CD4-positive, alpha-beta T cell (primary cell): ENCODE results near the gene PKDREJ. TPM values are rescaled to one million over a fixed set of nuclear protein-coding genes. Genes with fewer than 3 reads are reported as not detected.

Experiments used
- ATAC-seq: fragments of 200-7000 bp; cut with Tn5 transposase; one replicate; pipeline ENCODE4 v1.10.0; 2022; ENCODE audit warnings: mild to moderate bottlenecking; ENCODE audit not compliant: poor library complexity
- CTCF ChIA-PET: fragments of 350-600 bp; sonication (Branson Sonifier 250); formaldehyde crosslinking; loops from one replicate; lab custom pipeline; 2021; ENCODE audit warnings: antibody characterized with exemption, inconsistent platforms; lab: Charles Lee
- POLR2A ChIA-PET: fragments of 350-600 bp; sonication (Branson Sonifier 250); formaldehyde crosslinking; loops from one replicate; lab custom pipeline; 2021; ENCODE audit warnings: antibody characterized with exemption, inconsistent platforms; lab: Charles Lee
- DNase-seq, 14 experiments: peaks; one replicate each; pipeline ENCODE4 v3.0.0-alpha.2; 2013 to 2020; ENCODE audit warnings: mixed read lengths in 2 of 14
- H3K27ac ChIP-seq, 2 donors: one replicate each; pipeline versions ENCODE4 v1.5.1 to v1.7.0; 2013; ENCODE audit warnings: low read length in 2 of 2, low read depth in 1 of 2, mild to moderate bottlenecking in 1 of 2
- H3K27me3 ChIP-seq, 2 experiments: 1 replicate in 1 of 2; 2 replicates in 1 of 2; pipeline versions ENCODE4 v1.6.1 to v1.7.0; 2013; ENCODE audit warnings: low read length in 2 of 2, control low read depth in 1 of 2, mild to moderate bottlenecking in 1 of 2, moderate library complexity in 1 of 2; ENCODE audit not compliant: insufficient read depth in 2 of 2, control insufficient read depth in 1 of 2
- H3K36me3 ChIP-seq: one replicate; pipeline ENCODE4 v1.6.1; 2013; ENCODE audit warnings: low read length, control low read depth; ENCODE audit not compliant: insufficient read depth
- H3K4me1 ChIP-seq: one replicate; pipeline ENCODE4 v1.6.1; 2013; ENCODE audit warnings: low read length, control low read depth; ENCODE audit not compliant: insufficient read depth
- H3K4me3 ChIP-seq: one replicate; pipeline ENCODE4 v1.5.1; 2013; ENCODE audit warnings: mild to moderate bottlenecking, low read length, moderate library complexity
- H3K9me3 ChIP-seq, 2 experiments: 1 replicate in 1 of 2; 2 replicates in 1 of 2; pipeline versions ENCODE4 v1.6.1 to v1.7.0; 2013; ENCODE audit warnings: low read length in 2 of 2, mild to moderate bottlenecking in 2 of 2, control low read depth in 1 of 2, moderate library complexity in 1 of 2; ENCODE audit not compliant: control insufficient read depth in 1 of 2, insufficient read depth in 1 of 2
- H3K27ac Mint-ChIP-seq: one replicate; pipeline ENCODE4 v1.8.0; 2020; ENCODE audit warnings: mixed read lengths
- H3K27me3 Mint-ChIP-seq: one replicate; pipeline ENCODE4 v1.8.0; 2021; ENCODE audit warnings: mixed read lengths
- H3K36me3 Mint-ChIP-seq: one replicate; pipeline ENCODE4 v1.8.0; 2021; ENCODE audit warnings: low read depth, mixed read lengths
- H3K4me1 Mint-ChIP-seq: one replicate; pipeline ENCODE4 v1.8.0; 2021; ENCODE audit warnings: low read depth, mixed read lengths
- H3K4me3 Mint-ChIP-seq: one replicate; pipeline ENCODE4 v1.8.0; 2020; ENCODE audit warnings: mild to moderate bottlenecking, mixed read lengths
- H3K9me3 Mint-ChIP-seq: one replicate; pipeline ENCODE4 v1.8.0; 2020; ENCODE audit warnings: mixed read lengths
- CTCF ChIP-seq: fragments of 200-600 bp; IDR thresholded peaks from one replicate; pipeline ENCODE4 v1.8.0; 2022; ENCODE audit warnings: antibody characterized with exemption, mild to moderate bottlenecking
- intact Hi-C, 2 experiments: fragments of 100-400 bp; cut with DNase I in 1 of 2; cut with micrococcal nuclease in 1 of 2; formaldehyde crosslinking; loops; one replicate each; pipeline versions ENCODE4 v1.15.1 to v1.9.0; 2023 to 2025; cut with DNase I, micrococcal nuclease
- total RNA-seq, 174 experiments: library from RNA in 2 of 174; stranded (reverse) in 2 of 174; gene quantifications; one replicate each; pipeline ENCODE4 v1.2.3 and lab custom pipeline; 2021 to 2026

The PKDREJ gene
- total RNA-seq, 2 experiments from 2014 or later: not detected

GRCh38 chr22:46292173-46292572, 29.0 kb upstream of the PKDREJ start:
- ATAC-seq (no peak), DNase-seq (no peak)
- Histone ChIP-seq H3K4me1 (peaks cover 35% of the 10 kb centered on the region), H3K36me3 (no peaks in the 10 kb centered on the region), H3K27ac (no peak overlapping the region), H3K4me3 (no peak overlapping the region), H3K27me3 (no peaks in the 10 kb centered on the region), H3K9me3 (peaks cover 0 to 9% of the 10 kb centered on the region in 2 experiments)
- H3K27ac Mint-ChIP-seq: no peak overlapping the region
- H3K4me1 Mint-ChIP-seq: peaks cover 27% of the 10 kb centered on the region
- no peaks in the 10 kb centered on the region for H3K27me3 Mint-ChIP-seq
- intact Hi-C loops: no loop called here
- TF ChIP-seq CTCF: no peak
- POLR2A ChIA-PET: no interaction called here
- CTCF ChIA-PET: no interaction called here
- no peak overlapping the region for H3K4me3 Mint-ChIP-seq
- H3K9me3 Mint-ChIP-seq: no peaks in the 10 kb centered on the region
- H3K36me3 Mint-ChIP-seq: peaks cover 4% of the 10 kb centered on the region

- Histone ChIP-seq H3K27me3 (no peaks in the 10 kb centered on the region), H3K36me3 (no peaks in the 10 kb centered on the region), H3K27ac (no peak overlapping the region), H3K9me3 (peaks cover 0 to 9% of the 10 kb centered on the region in 2 experiments), H3K4me1 (peaks cover 31% of the 10 kb centered on the region), H3K4me3 (no peak overlapping the region)
- intact Hi-C loops: no loop called here
- DNase-seq: no peak
- TF ChIP-seq CTCF: no peak
- Mint-ChIP-seq H3K27me3 (no peaks in the 10 kb centered on the region), H3K36me3 (no peaks in the 10 kb centered on the region), H3K9me3 (no peaks in the 10 kb centered on the region), H3K27ac (no peak overlapping the region), H3K4me1 (peaks cover 20% of the 10 kb centered on the region), H3K4me3 (no peak overlapping the region)
- ATAC-seq: no peak
- POLR2A ChIA-PET: no interaction called here
- CTCF ChIA-PET: no interaction called here
These were observed 28.0 kb upstream of the PKDREJ start for GRCh38 chr22:46290843-46291785.

- Histone ChIP-seq H3K27ac (no peak overlapping the region), H3K9me3 (peaks cover 0 to 9% of the 10 kb centered on the region in 2 experiments), H3K4me3 (no peak overlapping the region), H3K4me1 (peaks cover 22% of the 10 kb centered on the region), H3K27me3 (no peaks in the 10 kb centered on the region), H3K36me3 (no peaks in the 10 kb centered on the region)
- H3K36me3 Mint-ChIP-seq: no peaks in the 10 kb centered on the region
- intact Hi-C loops: no loop called here
- H3K27me3 Mint-ChIP-seq: no peaks in the 10 kb centered on the region
- ChIA-PET CTCF (no interaction called here), POLR2A (no interaction called here)
- peaks cover 15% of the 10 kb centered on the region for H3K4me1 Mint-ChIP-seq
- H3K4me3 Mint-ChIP-seq: no peak overlapping the region
- no peak for TF ChIP-seq CTCF
- no peak overlapping the region for H3K27ac Mint-ChIP-seq
- no peak for ATAC-seq
- DNase-seq: no peak
- no peaks in the 10 kb centered on the region for H3K9me3 Mint-ChIP-seq
These were observed 27.1 kb upstream of the PKDREJ start for GRCh38 chr22:46290121-46290842.
